Left ventricle myocardium superior (tissue), 1 donor: ENCODE data around the gene AMELY. TPM values are rescaled to one million over a fixed set of nuclear protein-coding genes. Genes with fewer than 3 reads are reported as not detected.

ENCODE experiments used
- total RNA-seq: library from RNA; stranded (reverse); fragmentation: NEBNext Ultra II Directional; extraction: Animal tissue kit (Norgen Biotek cat#: 25700); gene quantifications from one replicate; pipeline ENCODE4 v1.2.1, GENCODE V29; 2021
- donor health status: DM: no; HTN: yes; CAD: no; lungs with severe emphysema.

The AMELY gene
- total RNA-seq, 1 donor from 2014 or later = not detected

Other genes starting within 250 kb of the AMELY start
- gene TBL1Y, start 1.1 kb downstream of the AMELY start, total RNA-seq = not detected